ENCODE data around the gene TTYH2.

The TTYH2 gene

GRCh38 chr17:74303305-74303704 is 89.9 kb downstream of the TTYH2 start:
- in situ Hi-C loops (cut with HindIII; ENCODE audit: low pct_unique_long_range_greater_than_20kb, low sequenced_read_pairs) = no loop called here
- DNase-seq (ENCODE audit: low read depth in 1 of 2, low spot score in 1 of 2) = no peak
- no peak for TF ChIP-seq JUND (IDR thresholded peaks at IDR 0.05; ENCODE audit: low read depth)

GRCh38 chr17:74304184-74304583 is 90.8 kb downstream of the TTYH2 start:
- TF ChIP-seq JUND (IDR thresholded peaks at IDR 0.05; ENCODE audit: low read depth) = no peak
- no peak for DNase-seq (ENCODE audit: low read depth in 1 of 2, low spot score in 1 of 2)
- in situ Hi-C loops (cut with HindIII; ENCODE audit: low pct_unique_long_range_greater_than_20kb, low sequenced_read_pairs) = no loop called here

GRCh38 chr17:74305865-74306654 is 92.7 kb downstream of the TTYH2 start:
- DNase-seq (ENCODE audit: low read depth in 1 of 2, low spot score in 1 of 2) = peak in 1 of 2 experiments; percentile 52
- no peak for TF ChIP-seq JUND (IDR thresholded peaks at IDR 0.05; ENCODE audit: low read depth)
- in situ Hi-C loops (cut with HindIII; ENCODE audit: low pct_unique_long_range_greater_than_20kb, low sequenced_read_pairs) = no loop called here

GRCh38 chr17:74307984-74308773 is 94.8 kb downstream of the TTYH2 start:
- TF ChIP-seq JUND (IDR thresholded peaks at IDR 0.05; ENCODE audit: low read depth) = no peak
- in situ Hi-C loops (cut with HindIII; ENCODE audit: low pct_unique_long_range_greater_than_20kb, low sequenced_read_pairs) = no loop called here
- no peak for DNase-seq (ENCODE audit: low read depth in 1 of 2, low spot score in 1 of 2)

- no peak for DNase-seq (ENCODE audit: low read depth in 1 of 2, low spot score in 1 of 2)
- TF ChIP-seq JUND (IDR thresholded peaks at IDR 0.05; ENCODE audit: low read depth) = no peak
- in situ Hi-C loops (cut with HindIII; ENCODE audit: low pct_unique_long_range_greater_than_20kb, low sequenced_read_pairs) = no loop called here
Observed at GRCh38 chr17:74309902-74310301, 96.5 kb downstream of the TTYH2 start.
